Activated B cell treated with CpG ODN at 0.5 μM for 24 hours (primary cell): Measurements from ENCODE around the gene NBPF9. TPM values are rescaled to one million over a fixed set of nuclear protein-coding genes. Genes with fewer than 3 reads are reported as not detected.
"Not testable (repeated sequence)": the region's sequence is repeated elsewhere in the genome, so short reads cannot be mapped to it uniquely, and the experiment has no call there.

ENCODE experiments used
- ATAC-seq: fragments of 200-7000 bp; cut with Tn5 transposase; one replicate; pipeline ENCODE4 v1.10.0; 2021; ENCODE audit warnings: low read depth, mild to moderate bottlenecking, moderate library complexity
- CTCF ChIA-PET: fragments of 350-600 bp; sonication (Branson Sonifier 250); formaldehyde crosslinking; loops from one replicate; lab custom pipeline; 2021; ENCODE audit warnings: antibody characterized with exemption; lab: Charles Lee
- POLR2A ChIA-PET: fragments of 350-600 bp; sonication (Branson Sonifier 250); formaldehyde crosslinking; loops from one replicate; lab custom pipeline; 2021; ENCODE audit warnings: antibody characterized with exemption; lab: Charles Lee
- DNase-seq: peaks from one replicate; pipeline ENCODE4 v3.0.0; 2022
- H3K27ac Mint-ChIP-seq: one replicate; pipeline ENCODE4 v1.8.0; 2020; ENCODE audit warnings: mixed read lengths
- H3K27me3 Mint-ChIP-seq: one replicate; pipeline ENCODE4 v1.8.0; 2021; ENCODE audit warnings: mixed read lengths
- H3K36me3 Mint-ChIP-seq: one replicate; pipeline ENCODE4 v1.8.0; 2021; ENCODE audit warnings: low read depth, mixed read lengths
- H3K4me1 Mint-ChIP-seq: one replicate; pipeline ENCODE4 v1.8.0; 2021; ENCODE audit warnings: mixed read lengths
- H3K4me3 Mint-ChIP-seq: one replicate; pipeline ENCODE4 v1.8.0; 2020; ENCODE audit warnings: mild to moderate bottlenecking, mixed read lengths
- H3K9me3 Mint-ChIP-seq: one replicate; pipeline ENCODE4 v1.8.0; 2020; ENCODE audit warnings: mixed read lengths
- intact Hi-C: fragments of 100-400 bp; cut with micrococcal nuclease; formaldehyde crosslinking; loops from one replicate; pipeline ENCODE4 v1.15.1; 2024
- total RNA-seq: library from RNA; stranded (reverse); gene quantifications from 2 replicates; pipeline ENCODE4 v1.2.3, GENCODE V29; 2022

NBPF9 gene
- total RNA-seq, 1 donor from 2014 or later: 25.1 TPM

- H3K4me3 Mint-ChIP-seq, DNase-seq, H3K27me3 Mint-ChIP-seq, ATAC-seq, CTCF ChIA-PET, intact Hi-C loops, H3K4me1 Mint-ChIP-seq, H3K36me3 Mint-ChIP-seq, H3K9me3 Mint-ChIP-seq, POLR2A ChIA-PET, H3K27ac Mint-ChIP-seq: not testable (repeated sequence)
These were observed 5.1 kb downstream of the NBPF9 start for GRCh38 chr1:149098276-149098675.

GRCh38 chr1:149093155-149093554 is 10.2 kb downstream of the NBPF9 start:
- intact Hi-C loops, POLR2A ChIA-PET, CTCF ChIA-PET, ATAC-seq, H3K27me3 Mint-ChIP-seq, H3K27ac Mint-ChIP-seq, H3K9me3 Mint-ChIP-seq, H3K4me1 Mint-ChIP-seq, DNase-seq, H3K4me3 Mint-ChIP-seq, H3K36me3 Mint-ChIP-seq: not testable (repeated sequence)

GRCh38 chr1:149075505-149076127 is 27.7 kb downstream of the NBPF9 start:
- CTCF ChIA-PET, H3K27ac Mint-ChIP-seq, DNase-seq, H3K4me3 Mint-ChIP-seq, H3K4me1 Mint-ChIP-seq, POLR2A ChIA-PET, H3K9me3 Mint-ChIP-seq, ATAC-seq, H3K36me3 Mint-ChIP-seq, H3K27me3 Mint-ChIP-seq, intact Hi-C loops: not testable (repeated sequence)

GRCh38 chr1:149064611-149065010 is 38.7 kb downstream of the NBPF9 start:
- H3K9me3 Mint-ChIP-seq, ATAC-seq, POLR2A ChIA-PET, intact Hi-C loops, H3K4me1 Mint-ChIP-seq, DNase-seq, H3K27ac Mint-ChIP-seq, CTCF ChIA-PET, H3K27me3 Mint-ChIP-seq, H3K4me3 Mint-ChIP-seq: not testable (repeated sequence)
- peaks cover 14% of the 10 kb centered on the region for H3K36me3 Mint-ChIP-seq

- H3K9me3 Mint-ChIP-seq, H3K4me1 Mint-ChIP-seq, H3K27me3 Mint-ChIP-seq, H3K36me3 Mint-ChIP-seq, intact Hi-C loops, DNase-seq, H3K27ac Mint-ChIP-seq, ATAC-seq, CTCF ChIA-PET, POLR2A ChIA-PET, H3K4me3 Mint-ChIP-seq: not testable (repeated sequence)
These were observed 60.3 kb downstream of the NBPF9 start for GRCh38 chr1:149043056-149043455.

- H3K27ac Mint-ChIP-seq, H3K36me3 Mint-ChIP-seq, POLR2A ChIA-PET, H3K27me3 Mint-ChIP-seq, CTCF ChIA-PET, intact Hi-C loops, ATAC-seq, DNase-seq, H3K4me3 Mint-ChIP-seq, H3K4me1 Mint-ChIP-seq, H3K9me3 Mint-ChIP-seq: not testable (repeated sequence)
These were observed 69.4 kb downstream of the NBPF9 start for GRCh38 chr1:149033916-149034315.

- POLR2A ChIA-PET, H3K4me1 Mint-ChIP-seq, H3K36me3 Mint-ChIP-seq, H3K27ac Mint-ChIP-seq, DNase-seq, ATAC-seq, intact Hi-C loops, H3K9me3 Mint-ChIP-seq, H3K27me3 Mint-ChIP-seq, H3K4me3 Mint-ChIP-seq, CTCF ChIA-PET: not testable (repeated sequence)
These were observed 79.0 kb downstream of the NBPF9 start for GRCh38 chr1:149024327-149024726.

- H3K27me3 Mint-ChIP-seq, H3K36me3 Mint-ChIP-seq, ATAC-seq, intact Hi-C loops, DNase-seq, H3K9me3 Mint-ChIP-seq, H3K27ac Mint-ChIP-seq, H3K4me1 Mint-ChIP-seq, H3K4me3 Mint-ChIP-seq, POLR2A ChIA-PET, CTCF ChIA-PET: not testable (repeated sequence)
These were observed 84.8 kb downstream of the NBPF9 start for GRCh38 chr1:149018577-149018976.

- intact Hi-C loops, ATAC-seq, H3K9me3 Mint-ChIP-seq, H3K4me3 Mint-ChIP-seq, H3K36me3 Mint-ChIP-seq, H3K27me3 Mint-ChIP-seq, DNase-seq, H3K27ac Mint-ChIP-seq, CTCF ChIA-PET, H3K4me1 Mint-ChIP-seq, POLR2A ChIA-PET: not testable (repeated sequence)
These were observed 86.7 kb downstream of the NBPF9 start for GRCh38 chr1:149016626-149017025.

GRCh38 chr1:149015522-149015921 is 87.8 kb downstream of the NBPF9 start:
- H3K4me1 Mint-ChIP-seq, ATAC-seq, H3K27ac Mint-ChIP-seq, H3K9me3 Mint-ChIP-seq, POLR2A ChIA-PET, CTCF ChIA-PET, intact Hi-C loops, DNase-seq, H3K36me3 Mint-ChIP-seq, H3K27me3 Mint-ChIP-seq, H3K4me3 Mint-ChIP-seq: not testable (repeated sequence)

GRCh38 chr1:149013513-149013912 is 89.8 kb downstream of the NBPF9 start:
- DNase-seq, H3K27ac Mint-ChIP-seq, H3K9me3 Mint-ChIP-seq, H3K4me1 Mint-ChIP-seq, H3K27me3 Mint-ChIP-seq, H3K36me3 Mint-ChIP-seq, POLR2A ChIA-PET, CTCF ChIA-PET, intact Hi-C loops: not testable (repeated sequence)
- ATAC-seq: peak; percentile 88
- peak overlapping the region; percentile 46 for H3K4me3 Mint-ChIP-seq

GRCh38 chr1:149012599-149012998 is 90.8 kb downstream of the NBPF9 start:
- H3K9me3 Mint-ChIP-seq, CTCF ChIA-PET, H3K27me3 Mint-ChIP-seq, H3K36me3 Mint-ChIP-seq, H3K4me1 Mint-ChIP-seq, intact Hi-C loops, POLR2A ChIA-PET, DNase-seq, H3K27ac Mint-ChIP-seq, H3K4me3 Mint-ChIP-seq: not testable (repeated sequence)
- ATAC-seq: peak; percentile 62

- ATAC-seq, intact Hi-C loops: not testable (repeated sequence)
These were observed 93.6 kb downstream of the NBPF9 start for GRCh38 chr1:149009761-149010160.

More at GRCh38 chr1:149009761-149010160, 93.6 kb downstream of the NBPF9 start:
- H3K4me3 Mint-ChIP-seq, H3K4me1 Mint-ChIP-seq, DNase-seq, POLR2A ChIA-PET, CTCF ChIA-PET, H3K27ac Mint-ChIP-seq, H3K9me3 Mint-ChIP-seq, H3K36me3 Mint-ChIP-seq, H3K27me3 Mint-ChIP-seq: not testable (repeated sequence)
